Left ventricle myocardium inferior (tissue), 1 donor: Measurements from ENCODE around the gene CAMK1D. TPM values are rescaled to one million over a fixed set of nuclear protein-coding genes. Genes with fewer than 3 reads are reported as not detected.
A peak's percentile ranks its signal among the peaks of the same experiment; 100 is the strongest.

ENCODE experiments used
- DNase-seq: peaks from one replicate; pipeline ENCODE4 v3.0.0-alpha.2; 2020
- H3K27ac ChIP-seq: fragments of 200-600 bp; replicated peaks from 2 replicates; pipeline ENCODE4 v1.8.0; 2021
- H3K27me3 ChIP-seq: fragments of 200-600 bp; 2 replicates; pipeline ENCODE4 v1.8.0; 2021; ENCODE audit warnings: low read depth
- H3K36me3 ChIP-seq: fragments of 200-600 bp; 2 replicates; pipeline ENCODE4 v1.8.0; 2021
- H3K4me1 ChIP-seq: fragments of 200-600 bp; 2 replicates; pipeline ENCODE4 v1.8.0; 2021
- H3K4me3 ChIP-seq: fragments of 200-600 bp; 2 replicates; pipeline ENCODE4 v1.8.0; 2021; ENCODE audit warnings: mild to moderate bottlenecking, moderate library complexity
- H3K9me3 ChIP-seq: fragments of 200-600 bp; replicated peaks from 2 replicates; pipeline ENCODE4 v1.8.0; 2021
- intact Hi-C: fragments of 100-400 bp; cut with micrococcal nuclease; formaldehyde crosslinking; loops from one replicate; pipeline ENCODE4 v1.11.0; 2022
- total RNA-seq: library from RNA; stranded (reverse); fragmentation: NEBNext Ultra II Directional; extraction: Animal tissue kit (Norgen Biotek cat#: 25700); gene quantifications from one replicate; pipeline ENCODE4 v1.2.1, GENCODE V29; 2021
- TF ChIP-seq, protein P1 (sequence below): fragments of 200-600 bp; IDR thresholded peaks from 2 replicates; pipeline ENCODE4 v1.8.0; 2021; ENCODE audit warnings: antibody characterized with exemption, mild to moderate bottlenecking, borderline replicate concordance
- donor health status: DM: no; HTN: yes; CAD: no; lungs with severe emphysema.

The CAMK1D gene
- total RNA-seq, 1 donor from 2014 or later = 2.5 TPM

DNA sequence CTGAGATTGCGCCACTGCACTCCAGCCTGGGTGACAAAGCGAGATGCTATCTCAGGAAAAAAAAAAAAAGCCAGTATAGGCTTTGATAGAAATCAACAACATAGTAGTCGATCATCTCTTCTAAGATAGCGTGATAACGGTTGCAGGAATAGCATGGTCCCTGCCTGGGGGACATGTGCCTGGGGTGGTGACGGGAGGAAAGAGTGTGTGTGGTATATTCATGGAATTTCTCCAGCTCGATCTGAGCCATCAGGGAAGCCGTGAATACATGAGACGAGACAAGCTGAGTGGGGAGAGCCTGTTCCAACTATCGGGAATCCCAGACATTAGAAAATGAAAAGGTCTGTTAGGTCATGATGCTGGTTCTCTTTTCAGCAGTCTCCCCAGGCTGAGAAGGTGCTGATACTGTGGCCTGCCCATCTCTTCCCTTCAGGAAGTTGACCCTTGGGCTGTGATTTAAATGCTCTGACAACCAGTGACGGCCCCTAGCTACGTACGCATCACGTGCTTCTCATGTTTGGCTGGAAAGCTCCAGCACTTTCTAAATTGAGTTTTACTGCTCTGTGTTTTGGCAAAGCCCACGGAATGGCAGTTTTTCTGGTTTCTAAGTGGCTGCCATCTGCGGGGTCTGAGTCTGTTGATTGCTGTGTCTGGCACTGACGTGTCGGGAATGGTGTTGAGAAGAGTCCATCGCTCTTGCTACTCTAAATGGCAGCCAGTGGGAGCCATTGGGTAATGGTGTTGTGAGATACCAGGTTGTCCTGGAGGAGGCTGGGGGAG, 422.8 kb downstream of the CAMK1D start:
- no peaks in the 10 kb centered on the region for H3K4me1 ChIP-seq
- intact Hi-C loops = no loop called here
- H3K9me3 ChIP-seq = no peaks in the 10 kb centered on the region
- TF ChIP-seq, protein P1, sequence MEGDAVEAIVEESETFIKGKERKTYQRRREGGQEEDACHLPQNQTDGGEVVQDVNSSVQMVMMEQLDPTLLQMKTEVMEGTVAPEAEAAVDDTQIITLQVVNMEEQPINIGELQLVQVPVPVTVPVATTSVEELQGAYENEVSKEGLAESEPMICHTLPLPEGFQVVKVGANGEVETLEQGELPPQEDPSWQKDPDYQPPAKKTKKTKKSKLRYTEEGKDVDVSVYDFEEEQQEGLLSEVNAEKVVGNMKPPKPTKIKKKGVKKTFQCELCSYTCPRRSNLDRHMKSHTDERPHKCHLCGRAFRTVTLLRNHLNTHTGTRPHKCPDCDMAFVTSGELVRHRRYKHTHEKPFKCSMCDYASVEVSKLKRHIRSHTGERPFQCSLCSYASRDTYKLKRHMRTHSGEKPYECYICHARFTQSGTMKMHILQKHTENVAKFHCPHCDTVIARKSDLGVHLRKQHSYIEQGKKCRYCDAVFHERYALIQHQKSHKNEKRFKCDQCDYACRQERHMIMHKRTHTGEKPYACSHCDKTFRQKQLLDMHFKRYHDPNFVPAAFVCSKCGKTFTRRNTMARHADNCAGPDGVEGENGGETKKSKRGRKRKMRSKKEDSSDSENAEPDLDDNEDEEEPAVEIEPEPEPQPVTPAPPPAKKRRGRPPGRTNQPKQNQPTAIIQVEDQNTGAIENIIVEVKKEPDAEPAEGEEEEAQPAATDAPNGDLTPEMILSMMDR = no peak
- H3K27ac ChIP-seq = no peak overlapping the region
- H3K27me3 ChIP-seq = no peaks in the 10 kb centered on the region
- H3K4me3 ChIP-seq = no peak overlapping the region
- H3K36me3 ChIP-seq = peaks cover 5% of the 10 kb centered on the region
- no peak for DNase-seq

GRCh38 chr10:12772797-12773587, 423.6 kb downstream of the CAMK1D start:
- Histone ChIP-seq H3K4me1 (no peaks in the 10 kb centered on the region), H3K4me3 (no peak overlapping the region)

GRCh38 chr10:12774204-12774894, 425.0 kb downstream of the CAMK1D start:
- TF ChIP-seq, protein P1 = no peak
- intact Hi-C loops = no loop called here
- no peaks in the 10 kb centered on the region for H3K4me1 ChIP-seq
- H3K27me3 ChIP-seq = no peaks in the 10 kb centered on the region
- H3K36me3 ChIP-seq = peaks cover 5% of the 10 kb centered on the region
- DNase-seq = no peak
- H3K27ac ChIP-seq = no peak overlapping the region
- no peak overlapping the region for H3K4me3 ChIP-seq
- H3K9me3 ChIP-seq = no peaks in the 10 kb centered on the region

More at GRCh38 chr10:12772797-12773587, 423.6 kb downstream of the CAMK1D start:
- intact Hi-C loops = no loop called here
- Histone ChIP-seq H3K27me3 (no peaks in the 10 kb centered on the region), H3K9me3 (no peaks in the 10 kb centered on the region), H3K36me3 (peaks cover 5% of the 10 kb centered on the region), H3K27ac (no peak overlapping the region)
- no peak for DNase-seq
- TF ChIP-seq, protein P1 = no peak

- H3K9me3 ChIP-seq = no peaks in the 10 kb centered on the region
- H3K4me1 ChIP-seq = no peaks in the 10 kb centered on the region
- H3K27ac ChIP-seq = no peak overlapping the region
- peak; percentile 22 for DNase-seq
- intact Hi-C loops = no loop called here
- no peak overlapping the region for H3K4me3 ChIP-seq
- TF ChIP-seq, protein P1 = no peak
- H3K36me3 ChIP-seq = no peaks in the 10 kb centered on the region
- H3K27me3 ChIP-seq = no peaks in the 10 kb centered on the region
These were observed 428.7 kb downstream of the CAMK1D start for GRCh38 chr10:12777840-12778585.
